CD1c-positive myeloid dendritic cell (primary cell): ENCODE measurements around the gene NFATC3.

ENCODE experiments used
- DNase-seq: peaks from one replicate; pipeline ENCODE4 v3.0.0-alpha.2; 2016; ENCODE audit errors: extremely low spot score

The NFATC3 gene

DNA sequence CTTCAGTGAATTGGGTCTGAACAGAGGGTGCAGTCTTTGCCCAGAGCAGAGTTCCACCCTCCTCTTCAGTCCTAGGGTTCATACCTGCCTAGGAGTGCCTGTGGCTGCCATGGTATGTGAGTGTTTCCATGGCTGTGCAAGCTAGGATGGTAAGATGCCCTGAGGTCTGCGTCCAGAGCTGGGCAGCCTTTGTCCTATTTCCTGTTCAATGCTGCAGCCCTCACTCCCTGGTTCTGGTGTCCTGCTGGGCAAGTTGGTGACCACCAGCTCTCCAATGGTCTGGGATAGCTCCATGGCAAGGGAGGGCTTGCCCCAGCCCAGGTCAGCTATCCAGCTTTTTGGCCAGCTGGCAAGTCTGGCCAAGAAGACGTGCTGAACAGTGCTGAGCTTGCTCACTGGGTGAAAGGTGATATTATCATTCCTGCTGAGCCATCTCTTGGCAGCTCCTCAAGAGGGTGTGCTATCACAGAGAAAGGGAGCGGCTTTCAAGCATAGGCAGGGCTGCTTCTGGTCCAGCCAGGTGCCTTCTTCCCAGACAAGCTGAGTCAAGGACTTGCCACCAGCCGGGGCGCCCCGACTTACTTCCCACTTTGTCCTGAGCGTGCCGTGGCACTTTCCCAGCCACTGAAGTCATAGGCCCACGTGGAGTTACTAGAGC lies 13.0 kb upstream of the NFATC3 start:
- DNase-seq: no peak

DNA sequence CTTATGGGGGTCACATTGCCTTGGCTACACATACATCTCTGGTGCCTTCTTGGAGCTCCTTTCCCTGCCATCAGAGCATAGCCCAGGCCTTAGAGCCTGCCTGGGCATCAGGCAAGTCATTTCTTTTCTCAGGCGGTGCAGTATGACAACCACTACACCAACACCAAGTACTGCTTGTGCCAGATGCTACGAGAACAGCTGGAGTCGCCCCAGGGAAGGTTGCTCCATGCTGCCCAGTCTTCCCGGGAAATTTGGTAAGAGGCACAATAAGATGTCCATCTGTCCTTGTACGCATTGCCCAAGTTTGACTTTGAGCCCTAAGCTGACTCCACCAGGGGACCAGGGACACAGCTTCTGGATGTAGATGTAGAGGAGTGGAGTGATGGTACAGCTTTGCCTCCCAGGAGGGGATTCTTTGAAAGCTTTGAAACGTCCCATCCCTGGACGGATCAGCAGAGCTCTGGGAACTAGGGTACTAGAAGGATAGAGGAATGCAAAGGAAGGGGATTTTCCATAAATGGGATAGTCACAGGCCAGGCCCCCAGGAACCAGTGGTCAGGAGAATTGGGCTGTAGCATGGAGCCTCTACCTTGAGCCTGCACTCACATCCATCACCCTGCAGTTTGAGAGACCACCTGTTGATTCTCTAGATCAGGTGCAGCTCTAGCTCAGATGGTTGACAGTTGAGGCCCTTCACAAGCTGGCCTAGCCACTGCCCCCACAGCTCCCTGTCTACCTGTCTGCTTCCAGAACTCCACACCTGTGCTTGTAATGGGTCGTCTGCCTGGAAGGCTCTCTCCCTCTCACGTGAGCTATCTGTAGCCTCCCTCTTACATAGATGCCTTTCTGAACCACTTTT lies 11.0 kb upstream of the NFATC3 start:
- no peak for DNase-seq

DNA sequence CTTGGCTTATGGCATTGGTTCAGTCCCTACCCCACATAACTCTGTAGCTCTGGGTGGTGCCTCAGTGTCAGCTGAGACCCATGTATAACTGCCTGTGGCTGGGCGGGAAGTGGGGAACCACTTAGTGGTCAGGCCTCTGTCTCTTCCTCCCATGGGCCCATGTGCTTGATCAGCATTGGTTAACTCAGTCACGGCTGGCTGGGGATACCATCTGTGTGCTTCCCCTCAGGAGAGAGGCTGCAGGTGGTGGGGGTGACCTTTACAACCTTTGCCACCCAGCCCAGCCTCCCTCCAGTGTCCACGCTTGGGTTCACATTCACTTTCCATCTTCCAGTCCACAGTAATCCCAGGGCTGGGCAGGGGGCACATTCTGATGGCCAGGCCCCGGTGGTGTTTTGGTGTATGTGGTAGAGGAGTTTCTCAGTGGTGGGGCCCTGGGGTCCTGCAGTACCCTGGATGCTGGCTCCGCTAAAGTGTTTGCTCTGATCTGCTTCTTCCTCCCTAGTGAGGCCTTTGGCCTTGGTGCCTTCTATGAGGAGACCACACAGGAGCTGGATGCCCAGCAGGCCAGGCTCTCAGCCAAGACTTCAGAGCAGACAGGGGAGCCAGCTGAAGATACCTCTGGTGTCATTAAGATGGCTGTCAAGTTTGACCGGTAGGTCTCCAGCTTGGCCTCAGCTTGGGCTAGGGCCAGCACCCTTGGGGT lies 10.2 kb upstream of the NFATC3 start:
- no peak for DNase-seq

DNA sequence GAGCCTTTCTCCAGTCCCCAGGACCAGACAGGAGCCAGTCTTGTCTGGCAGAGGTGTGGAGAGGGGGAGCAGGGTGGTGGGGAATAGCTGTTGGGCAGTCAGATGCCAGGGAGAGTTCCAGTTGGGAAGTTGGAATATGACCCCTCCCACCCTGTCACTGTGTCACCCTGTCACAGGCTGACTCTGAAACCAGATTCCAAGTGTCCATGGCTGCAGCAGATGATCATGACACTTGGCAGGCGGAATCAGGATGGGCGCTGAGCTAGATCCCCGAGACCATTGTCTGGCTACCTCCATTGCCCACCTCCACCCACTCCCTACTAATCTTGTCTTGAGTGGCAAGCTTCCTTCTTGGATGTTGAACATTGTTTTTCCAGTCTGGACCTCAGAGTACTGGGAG lies 9.2 kb upstream of the NFATC3 start:
- no peak for DNase-seq

DNA sequence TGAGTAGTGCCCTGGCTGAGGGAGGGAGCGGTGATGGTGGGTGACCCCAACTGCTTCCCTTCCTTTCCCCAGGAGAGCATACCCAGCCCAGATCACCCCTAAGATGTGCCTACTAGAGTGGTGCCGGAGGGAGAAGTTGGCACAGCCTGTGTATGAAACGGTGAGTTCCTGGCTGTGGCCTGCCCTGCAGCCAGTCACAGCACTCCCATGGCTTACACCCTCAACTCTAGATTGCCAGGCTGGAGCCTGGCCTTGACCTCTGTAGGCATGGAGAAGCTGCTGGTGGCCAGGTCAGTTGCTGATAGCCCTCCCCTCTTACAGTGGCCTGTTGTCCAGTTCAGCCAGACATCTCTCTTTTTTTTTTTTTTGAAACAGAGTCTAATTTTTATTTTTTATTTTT lies 8.6 kb upstream of the NFATC3 start:
- no peak for DNase-seq

DNA sequence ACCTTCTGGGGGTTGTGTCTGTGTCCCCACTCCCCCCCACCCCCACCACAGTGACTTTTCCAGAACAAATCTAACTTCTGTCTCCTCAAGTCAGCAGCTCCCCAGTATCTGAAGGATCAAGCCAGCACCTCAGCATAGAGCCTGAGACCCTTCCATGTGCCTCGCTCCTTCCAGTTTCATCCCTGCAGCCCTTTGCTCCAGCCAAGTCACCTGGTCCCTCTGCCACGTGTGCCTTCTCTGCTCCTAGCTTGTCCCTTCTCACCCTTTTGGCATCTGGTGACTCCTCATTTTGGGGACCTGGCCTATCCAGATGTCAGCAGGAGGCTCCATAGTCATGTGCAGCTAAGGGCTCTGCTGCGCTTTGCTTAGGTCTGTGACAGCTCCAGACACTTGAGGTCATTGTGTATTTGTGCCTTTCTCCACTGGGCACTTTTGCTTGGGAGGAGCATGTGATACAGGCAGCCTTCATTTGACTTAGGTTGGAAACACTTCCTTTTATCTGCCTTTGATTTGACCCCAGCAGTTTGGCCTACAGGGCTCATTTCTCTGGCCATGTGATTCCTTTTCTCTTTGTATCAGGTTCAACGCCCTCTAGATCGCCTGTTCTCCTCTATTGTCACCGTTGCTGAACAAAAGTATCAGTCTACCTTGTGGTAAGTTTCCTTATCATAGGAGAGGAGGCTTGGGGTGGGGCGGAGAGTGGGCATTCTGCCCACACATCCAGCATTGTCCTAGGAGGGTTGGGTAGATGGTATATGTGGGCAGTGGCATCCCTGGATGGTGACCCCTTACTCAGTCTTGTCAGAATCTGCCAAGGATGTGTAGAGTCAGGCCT lies 7.1 kb upstream of the NFATC3 start:
- peak; percentile 57 for DNase-seq

DNA sequence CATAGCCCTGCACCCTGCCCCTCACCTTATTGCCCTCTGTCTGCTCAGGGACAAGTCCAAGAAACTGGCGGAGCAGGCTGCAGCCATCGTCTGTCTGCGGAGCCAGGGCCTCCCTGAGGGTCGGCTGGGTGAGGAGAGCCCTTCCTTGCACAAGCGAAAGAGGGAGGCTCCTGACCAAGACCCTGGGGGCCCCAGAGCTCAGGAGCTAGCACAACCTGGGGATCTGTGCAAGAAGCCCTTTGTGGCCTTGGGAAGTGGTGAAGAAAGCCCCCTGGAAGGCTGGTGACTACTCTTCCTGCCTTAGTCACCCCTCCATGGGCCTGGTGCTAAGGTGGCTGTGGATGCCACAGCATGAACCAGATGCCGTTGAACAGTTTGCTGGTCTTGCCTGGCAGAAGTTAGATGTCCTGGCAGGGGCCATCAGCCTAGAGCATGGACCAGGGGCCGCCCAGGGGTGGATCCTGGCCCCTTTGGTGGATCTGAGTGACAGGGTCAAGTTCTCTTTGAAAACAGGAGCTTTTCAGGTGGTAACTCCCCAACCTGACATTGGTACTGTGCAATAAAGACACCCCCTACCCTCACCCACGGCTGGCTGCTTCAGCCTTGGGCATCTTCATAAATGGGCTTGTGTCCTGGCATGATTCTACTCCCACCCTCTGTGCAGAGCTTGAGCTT lies 6.3 kb upstream of the NFATC3 start:
- DNase-seq: no peak

DNA sequence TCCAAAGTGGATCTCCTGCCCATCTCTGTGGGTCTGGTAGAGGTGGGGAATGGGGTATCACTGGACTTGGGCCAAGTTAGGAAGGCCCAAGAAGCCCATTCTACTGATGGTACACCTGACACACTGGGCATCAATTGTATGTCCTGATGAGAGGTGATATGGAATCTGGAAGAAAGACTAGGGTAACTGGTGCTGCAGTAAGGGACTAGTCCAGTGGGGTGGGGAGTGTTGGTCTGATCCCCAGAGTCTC lies 5.9 kb upstream of the NFATC3 start:
- DNase-seq: no peak

DNA sequence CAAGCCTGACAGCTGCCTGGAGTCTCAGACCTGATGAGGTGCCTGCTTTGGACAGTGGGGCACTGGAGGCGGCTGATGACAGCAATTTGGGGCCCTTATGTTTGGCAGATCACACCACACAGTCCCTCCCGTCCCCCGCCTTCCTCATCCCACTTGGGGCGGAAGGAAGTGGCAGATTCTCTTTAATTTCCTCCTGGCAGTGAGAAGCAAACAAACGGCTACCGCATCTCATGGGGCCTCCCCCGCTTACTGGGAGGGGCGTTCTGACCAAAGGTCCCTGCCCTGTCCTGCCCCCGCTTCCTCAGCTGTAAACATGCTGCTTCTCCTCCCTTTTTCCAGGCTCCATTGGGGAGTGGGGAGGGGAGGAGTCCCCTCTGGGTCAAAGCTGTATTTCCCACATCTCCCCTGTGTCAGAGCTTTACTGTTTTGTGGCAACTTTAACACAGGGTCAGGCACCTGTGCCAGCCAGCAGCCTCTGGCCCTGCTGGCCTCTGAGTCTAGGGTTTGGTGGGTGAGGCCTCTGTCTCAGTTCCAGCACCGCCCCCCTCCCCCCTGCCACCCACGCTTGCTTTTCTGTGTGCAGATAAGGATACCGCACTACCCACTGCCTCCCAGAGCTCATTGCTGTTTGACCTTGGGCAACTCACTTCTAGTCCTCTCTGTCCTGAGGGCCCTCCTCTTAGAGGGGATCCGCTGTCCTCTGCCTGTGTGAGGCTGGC lies 5.4 kb upstream of the NFATC3 start:
- peak; percentile 94 for DNase-seq

DNA sequence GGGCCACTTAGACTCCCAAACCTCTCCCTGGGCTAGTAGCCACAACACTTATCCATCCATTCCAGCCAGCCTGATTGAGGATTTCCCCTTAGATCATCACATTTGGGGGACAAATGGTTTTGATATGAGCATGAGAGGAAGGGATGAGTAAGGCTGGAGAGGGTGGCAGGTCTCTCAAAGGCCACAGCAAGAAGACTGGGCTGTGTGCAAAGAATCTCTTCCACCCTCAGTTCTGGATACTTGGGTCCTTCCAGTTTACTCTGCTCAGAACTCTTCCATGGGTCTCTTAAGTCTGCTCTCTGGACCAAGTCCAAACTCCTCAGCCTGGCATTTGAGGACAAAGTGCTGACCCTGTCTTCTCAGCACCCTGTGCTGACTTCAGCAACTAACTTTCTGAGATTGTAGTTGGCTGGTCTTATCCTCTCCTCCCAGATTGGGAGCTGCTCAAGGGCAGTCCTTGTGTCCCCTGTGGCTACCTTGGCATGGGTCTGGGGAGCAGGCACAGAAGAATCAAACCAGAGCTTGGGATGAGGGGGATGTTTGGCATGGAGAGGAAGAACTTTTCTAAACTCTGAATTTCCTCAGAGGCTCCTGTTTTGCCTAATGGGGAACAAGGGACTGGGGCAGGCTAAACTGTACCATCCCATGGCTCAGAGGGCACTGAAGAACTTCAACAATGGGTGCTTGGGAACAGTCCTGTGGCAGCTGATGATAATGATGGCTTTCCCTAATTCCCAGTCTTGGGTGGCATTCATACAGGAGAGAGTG lies 3.1 kb upstream of the NFATC3 start:
- no peak for DNase-seq

DNA sequence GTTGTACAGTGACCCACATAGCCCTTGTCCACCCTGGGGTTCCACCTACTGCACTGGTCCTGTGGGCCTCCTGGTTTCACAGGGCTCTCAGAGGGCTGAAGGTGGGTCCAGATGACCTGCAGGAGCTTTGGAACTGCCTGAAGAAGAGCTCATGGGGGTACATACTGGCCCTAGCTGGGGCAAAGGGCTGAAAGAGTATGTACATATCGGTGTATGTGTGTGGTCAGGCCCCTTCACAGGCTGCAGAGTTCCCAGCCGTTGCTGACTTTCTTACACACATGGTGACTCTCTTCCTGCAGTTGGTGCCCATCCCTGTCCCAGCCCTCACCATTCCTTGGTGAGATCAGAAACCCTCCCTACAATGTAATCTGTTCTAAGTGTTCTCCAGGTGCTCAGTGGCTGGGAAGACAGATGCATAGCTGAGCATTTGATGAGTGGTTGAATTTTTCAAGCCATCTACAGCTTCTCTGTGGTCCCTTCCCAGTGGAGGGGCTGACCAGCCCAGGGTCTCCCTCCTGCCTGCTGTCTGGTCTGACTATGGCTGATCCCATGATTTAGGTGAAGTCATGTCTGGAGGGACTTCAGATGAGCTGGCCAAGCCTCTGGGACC lies 2.4 kb upstream of the NFATC3 start:
- DNase-seq: no peak

DNA sequence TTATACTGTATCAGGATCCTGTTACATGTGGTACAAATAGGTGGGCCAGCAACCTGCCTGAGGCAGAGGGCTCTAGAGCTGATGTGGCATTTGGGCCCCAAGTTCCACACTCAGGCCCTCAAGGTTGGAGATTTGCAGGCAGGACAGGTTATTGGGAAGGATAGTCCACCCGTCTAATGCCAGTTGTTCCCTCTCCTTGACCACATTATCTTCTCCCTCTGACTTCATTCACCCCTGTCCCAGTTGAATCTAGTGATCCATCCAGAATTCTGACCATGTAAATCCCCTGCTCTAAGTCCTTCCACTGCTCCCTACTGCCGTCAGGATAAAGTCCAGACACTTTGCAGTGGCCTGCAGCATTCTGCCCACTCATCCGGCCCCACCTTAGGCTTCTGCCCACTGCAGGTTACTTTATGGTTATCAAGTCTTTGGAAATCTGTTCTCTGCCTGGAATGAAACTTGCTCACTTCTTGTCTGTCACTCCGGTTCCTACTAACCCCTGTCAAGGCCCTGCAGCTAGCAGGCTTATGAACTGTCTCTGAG lies 1.9 kb upstream of the NFATC3 start:
- DNase-seq: no peak

DNA sequence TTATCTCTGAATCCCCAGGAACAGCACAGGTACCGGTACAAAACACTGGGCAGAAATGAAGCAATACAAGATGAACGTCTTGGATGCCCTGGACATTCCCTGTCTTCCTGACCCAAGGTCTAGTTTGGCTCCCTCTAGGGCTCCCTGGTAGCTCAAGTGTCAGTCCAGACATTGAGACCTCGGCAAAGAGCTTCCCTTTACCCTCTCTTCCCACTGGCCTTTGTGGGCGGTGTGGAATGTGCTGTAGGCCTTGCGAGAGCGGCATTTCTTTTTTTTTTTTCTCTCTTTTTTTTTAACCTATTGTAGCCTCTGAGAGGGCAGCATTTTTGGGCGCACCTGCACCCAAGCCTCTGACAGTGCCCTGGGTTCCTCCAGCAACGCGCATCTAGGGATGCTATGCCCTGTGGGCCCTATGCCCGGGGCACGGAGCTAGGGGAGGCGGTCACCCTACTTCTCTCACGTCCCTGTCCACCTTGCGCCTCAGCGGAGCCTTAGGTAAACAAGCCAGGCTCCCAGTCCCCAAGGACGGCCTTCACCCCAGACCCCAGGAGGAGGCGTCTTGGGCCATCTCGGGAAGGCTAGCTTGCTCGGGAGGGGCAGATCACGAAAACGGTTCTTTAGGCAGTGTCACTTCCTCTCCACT lies 1.2 kb upstream of the NFATC3 start:
- peak; percentile 71 for DNase-seq

DNA sequence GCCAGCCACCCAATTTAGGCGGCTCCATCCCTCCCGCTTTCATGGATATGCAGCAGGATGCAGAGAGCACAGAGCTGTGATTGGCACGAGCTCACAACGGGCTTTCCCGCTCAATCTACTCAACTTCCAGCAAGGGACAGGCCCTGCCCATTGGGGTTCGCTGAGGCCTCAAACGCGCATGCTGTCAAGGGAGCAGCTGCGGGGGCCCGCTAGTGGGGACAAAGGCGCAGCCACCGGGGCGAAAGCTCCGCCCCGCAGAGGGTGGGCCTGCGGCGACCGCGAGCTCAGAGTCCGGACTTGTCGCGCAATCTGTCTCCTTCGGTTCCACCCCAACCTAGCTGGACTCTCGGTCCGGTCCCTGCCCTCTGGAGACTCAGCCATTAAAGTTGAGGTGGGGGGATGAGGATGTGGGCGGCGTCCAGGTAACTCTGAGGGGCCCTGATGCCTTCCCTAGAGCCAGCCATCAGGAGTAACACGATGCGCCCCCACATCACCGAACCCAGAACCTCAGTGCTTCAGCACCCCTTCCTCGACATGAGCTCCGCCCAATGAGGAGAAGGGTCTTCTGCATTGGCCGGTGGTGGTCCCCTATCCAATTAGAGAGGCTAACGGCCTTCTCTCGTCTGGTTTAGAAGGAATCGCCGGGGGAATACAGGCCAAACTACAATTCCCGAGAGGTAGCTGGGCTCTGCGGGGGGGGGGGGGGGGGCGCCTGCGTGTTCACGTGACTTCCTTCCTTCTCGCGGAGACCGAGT lies 489 bp upstream of the NFATC3 start:
- peak; percentile 90 for DNase-seq

DNA sequence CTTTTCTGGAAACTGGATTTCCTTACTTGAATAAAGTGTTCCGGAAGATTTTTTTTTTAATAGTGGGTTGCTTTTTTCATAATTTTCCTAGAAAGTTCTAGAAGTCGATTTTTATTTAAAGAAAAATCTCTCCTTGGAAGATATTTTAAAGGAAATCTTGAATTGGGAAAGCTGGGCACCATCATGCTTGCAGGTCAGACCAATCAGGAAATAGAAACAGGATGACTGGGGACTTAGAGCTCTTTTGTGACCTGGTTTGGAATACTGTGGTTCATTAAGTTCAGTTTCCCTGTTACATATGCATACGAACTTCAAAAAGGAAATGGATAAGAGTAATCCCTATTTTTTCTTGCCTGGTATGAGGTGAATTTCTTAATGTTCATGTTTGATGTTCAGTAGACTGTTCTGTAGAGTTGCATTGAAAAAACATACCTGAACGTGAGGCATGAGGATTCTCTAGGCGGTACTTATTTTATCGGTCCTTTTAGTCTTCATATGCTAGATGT lies 1.2 kb downstream of the NFATC3 start:
- DNase-seq: no peak

DNA sequence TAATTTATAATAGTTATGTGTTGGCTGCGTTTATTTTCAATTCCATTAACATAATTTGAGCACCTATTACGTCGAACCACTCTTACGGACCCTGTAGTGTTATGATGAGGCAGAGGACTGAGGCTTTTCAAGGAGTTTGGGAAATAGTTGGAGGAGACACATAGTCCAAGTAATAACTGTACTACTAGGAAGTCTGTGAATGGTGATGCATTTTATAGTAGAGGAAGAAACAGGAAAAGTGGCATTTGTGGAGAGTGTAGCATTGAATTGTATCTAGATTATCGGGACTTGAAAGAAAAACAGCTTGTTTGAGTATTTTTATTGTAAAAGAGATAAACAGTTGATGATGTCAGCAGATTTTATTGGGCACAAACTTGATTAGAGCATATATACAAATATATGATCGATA lies 1.7 kb downstream of the NFATC3 start:
- no peak for DNase-seq

DNA sequence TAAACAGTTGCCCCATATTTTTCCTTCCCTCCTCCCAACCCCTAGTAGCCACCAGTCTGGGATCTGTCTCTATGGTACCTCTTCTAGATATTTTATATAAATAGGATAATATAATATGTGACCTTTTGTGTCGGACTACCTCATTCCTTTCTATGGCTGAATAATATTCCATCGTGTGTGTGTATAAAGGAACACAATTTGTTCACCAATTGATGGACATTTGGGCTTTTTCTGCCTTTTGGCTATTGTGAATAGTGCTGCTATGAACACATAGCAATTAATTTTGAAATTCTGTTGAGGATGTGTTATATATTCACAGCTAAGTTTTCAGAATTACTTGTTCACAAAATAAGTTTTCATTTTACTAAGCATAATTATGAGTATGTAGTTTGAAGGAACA lies 2.5 kb downstream of the NFATC3 start:
- no peak for DNase-seq
